ENCODE measurements around the gene CACNG6. TPM values are rescaled to one million over a fixed set of nuclear protein-coding genes. Genes with fewer than 3 reads are reported as not detected.

CACNG6 gene
- total RNA-seq, 1 experiment from 2014 or later: 0.38 TPM

DNA sequence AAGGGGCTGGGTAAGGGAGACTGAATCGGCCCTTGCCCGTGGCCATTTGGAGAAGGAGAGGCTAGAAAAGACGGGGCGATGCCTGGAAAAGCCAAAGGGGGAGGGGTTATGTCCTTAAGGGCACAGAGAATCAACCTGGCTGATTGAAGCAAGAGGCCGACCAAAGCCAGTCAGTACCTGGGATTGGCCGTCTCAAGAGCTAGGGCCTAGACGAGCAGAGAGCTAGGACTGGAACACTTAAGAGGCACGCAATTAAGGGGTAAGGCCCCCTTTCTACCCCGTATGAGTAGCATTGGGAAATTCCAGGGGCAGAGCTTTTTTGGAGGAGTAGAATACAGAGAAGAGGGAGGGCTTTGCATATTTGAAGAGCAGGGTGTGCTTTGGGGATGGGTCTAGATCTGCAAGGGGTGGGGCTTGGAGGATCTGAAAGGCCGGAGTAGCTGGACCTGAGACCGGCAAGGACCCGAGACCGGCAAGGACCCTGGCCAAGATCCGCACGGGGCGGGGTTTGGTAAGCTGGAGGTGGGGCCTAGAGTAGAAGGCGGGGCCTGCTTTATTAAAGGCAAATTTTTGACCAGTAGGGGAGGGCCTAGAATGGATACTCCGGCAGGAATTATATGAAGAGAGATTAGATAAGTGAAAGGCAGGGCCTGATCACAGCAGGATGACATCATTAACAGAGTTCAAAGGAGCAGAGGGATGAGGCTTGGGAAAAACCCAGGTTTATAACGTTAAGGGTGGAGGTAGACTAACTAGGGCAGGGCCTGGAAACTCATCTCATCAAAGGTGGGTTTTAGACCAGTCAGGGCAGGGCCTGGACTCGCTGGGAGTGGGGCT, 10.7 kb upstream of the CACNG6 start:
- H3K27me3 ChIP-seq (ENCODE audit: control insufficient read depth, insufficient read depth, low read length): peaks cover 32% of the 10 kb centered on the region
- no peaks in the 10 kb centered on the region; the same call in 1 of the 2 replicates for H3K36me3 ChIP-seq (replicated peaks; ENCODE audit: control insufficient read depth, insufficient read depth, low read length)
- DNase-seq: peak; percentile 92
- peak overlapping the region; percentile 58 for H3K4me3 ChIP-seq (ENCODE audit: insufficient read depth, low read depth, low read length)

DNA sequence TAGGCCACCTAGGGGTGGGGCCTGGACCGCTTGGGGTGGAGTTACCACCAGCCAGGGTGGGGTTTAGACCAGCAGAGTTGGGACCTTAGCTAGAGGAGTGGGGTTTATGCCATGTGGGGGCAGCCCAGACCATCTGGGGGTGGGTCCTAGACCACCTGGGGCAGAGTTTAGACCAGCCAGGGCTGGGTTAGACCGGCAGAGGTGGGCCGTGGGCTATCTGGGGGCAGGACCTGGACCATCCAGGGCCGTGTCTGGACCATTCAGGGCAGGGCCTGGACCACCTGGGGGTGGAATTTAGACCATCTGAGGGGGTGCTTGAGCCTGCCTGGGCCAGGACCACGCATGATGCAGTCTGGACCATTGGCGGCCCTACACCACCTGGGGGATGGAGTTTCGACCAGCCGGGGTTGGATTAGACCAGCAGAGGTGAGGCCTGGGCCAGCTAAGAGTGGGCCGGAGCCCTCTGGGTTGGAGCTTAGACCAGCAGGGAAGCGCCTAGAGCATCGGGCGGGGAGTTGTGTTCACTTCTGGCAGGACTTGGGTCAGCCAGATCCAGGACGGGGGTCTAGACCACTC, 10.0 kb upstream of the CACNG6 start:
- peak; percentile 81 for DNase-seq
- peak overlapping the region; percentile 24 for H3K4me3 ChIP-seq (ENCODE audit: insufficient read depth, low read depth, low read length)
- H3K27me3 ChIP-seq (ENCODE audit: control insufficient read depth, insufficient read depth, low read length): peaks cover 32% of the 10 kb centered on the region
- H3K36me3 ChIP-seq (replicated peaks; ENCODE audit: control insufficient read depth, insufficient read depth, low read length): no peaks in the 10 kb centered on the region; the same call in 1 of the 2 replicates

DNA sequence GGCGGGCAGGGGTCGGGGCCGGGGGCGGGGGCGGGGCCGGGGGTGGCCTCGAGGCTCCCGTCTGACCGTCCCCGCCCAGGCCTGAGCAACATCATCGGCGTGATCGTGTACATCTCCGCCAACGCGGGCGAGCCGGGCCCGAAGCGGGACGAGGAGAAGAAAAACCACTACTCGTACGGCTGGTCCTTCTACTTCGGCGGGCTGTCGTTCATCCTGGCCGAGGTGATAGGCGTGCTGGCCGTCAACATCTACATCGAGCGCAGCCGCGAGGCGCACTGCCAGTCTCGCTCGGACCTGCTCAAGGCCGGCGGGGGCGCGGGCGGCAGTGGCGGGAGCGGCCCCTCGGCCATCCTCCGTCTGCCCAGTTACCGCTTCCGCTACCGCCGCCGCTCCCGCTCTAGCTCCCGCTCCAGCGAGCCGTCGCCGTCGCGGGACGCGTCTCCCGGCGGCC, 9.4 kb upstream of the CACNG6 start:
- Histone ChIP-seq H3K36me3 (replicated peaks; ENCODE audit: control insufficient read depth, insufficient read depth, low read length) (no peaks in the 10 kb centered on the region; the same call in 1 of the 2 replicates), H3K27me3 (ENCODE audit: control insufficient read depth, insufficient read depth, low read length) (peaks cover 32% of the 10 kb centered on the region), H3K4me3 (ENCODE audit: insufficient read depth, low read depth, low read length) (peak overlapping the region; percentile 53)
- peak; percentile 91 for DNase-seq

DNA sequence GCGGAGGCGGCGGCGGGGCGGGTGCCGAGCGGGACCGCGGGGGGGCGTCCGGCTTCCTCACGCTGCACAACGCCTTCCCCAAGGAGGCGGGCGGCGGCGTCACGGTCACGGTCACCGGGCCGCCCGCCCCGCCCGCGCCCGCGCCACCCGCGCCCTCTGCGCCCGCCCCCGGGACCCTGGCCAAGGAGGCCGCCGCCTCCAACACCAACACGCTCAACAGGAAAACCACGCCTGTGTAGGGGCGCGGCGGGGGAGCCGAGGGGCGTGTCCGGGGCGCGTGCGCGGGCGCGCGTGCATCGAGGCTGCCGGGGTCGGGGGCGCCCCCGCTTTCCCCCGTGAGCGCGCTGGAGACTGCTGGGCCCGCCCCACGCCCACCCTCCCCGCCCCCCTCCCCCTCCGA, 8.8 kb upstream of the CACNG6 start:
- Histone ChIP-seq H3K4me3 (ENCODE audit: insufficient read depth, low read depth, low read length) (peak overlapping the region; percentile 12; the same call in 1 of the 2 replicates), H3K36me3 (replicated peaks; ENCODE audit: control insufficient read depth, insufficient read depth, low read length) (no peaks in the 10 kb centered on the region), H3K27me3 (ENCODE audit: control insufficient read depth, insufficient read depth, low read length) (peaks cover 32% of the 10 kb centered on the region)
- peak; percentile 86 for DNase-seq

DNA sequence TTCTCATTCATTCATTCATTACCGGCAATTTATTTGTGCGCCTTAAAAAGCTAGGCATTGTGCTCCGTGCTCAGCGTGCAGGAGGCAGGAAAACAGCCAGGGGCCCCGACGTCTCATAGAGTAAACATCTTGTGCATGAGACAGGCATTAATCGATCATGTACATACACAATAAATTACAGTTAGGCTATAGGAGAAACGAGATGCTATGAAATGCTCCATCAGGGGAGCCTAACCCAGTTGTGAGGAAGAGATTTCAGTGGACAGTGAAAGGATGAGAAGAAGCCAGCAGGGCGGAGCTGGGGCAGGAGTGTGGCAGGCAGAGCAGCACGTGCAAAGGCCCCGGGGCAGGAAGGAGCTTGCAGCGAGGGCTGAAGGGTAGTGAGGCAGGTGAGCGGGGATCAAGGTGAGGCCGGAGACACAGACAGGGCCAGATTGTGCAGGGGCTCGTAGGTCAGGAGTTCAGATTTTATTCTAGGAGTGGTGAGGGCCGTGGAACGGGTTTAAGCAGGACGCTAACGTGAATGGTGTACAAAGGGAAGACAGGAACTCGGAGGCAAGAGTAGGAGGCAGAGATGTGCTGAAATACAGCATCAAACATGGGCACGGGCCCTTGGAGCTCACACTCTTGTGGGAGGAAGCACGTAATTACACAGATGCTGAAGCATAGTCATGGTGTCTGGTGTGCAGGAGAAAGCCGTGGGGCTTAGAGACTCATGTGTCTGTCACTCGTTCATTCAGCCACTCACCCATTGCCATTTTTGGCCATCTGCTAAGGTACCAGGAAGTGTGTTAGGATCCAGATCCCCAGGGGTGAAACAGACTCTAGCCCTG, 7.8 kb upstream of the CACNG6 start:
- no peaks in the 10 kb centered on the region for H3K36me3 ChIP-seq (replicated peaks; ENCODE audit: control insufficient read depth, insufficient read depth, low read length)
- DNase-seq: peak; percentile 25
- peaks cover 29% of the 10 kb centered on the region for H3K27me3 ChIP-seq (ENCODE audit: control insufficient read depth, insufficient read depth, low read length)
- no peak overlapping the region for H3K4me3 ChIP-seq (ENCODE audit: insufficient read depth, low read depth, low read length)

DNA sequence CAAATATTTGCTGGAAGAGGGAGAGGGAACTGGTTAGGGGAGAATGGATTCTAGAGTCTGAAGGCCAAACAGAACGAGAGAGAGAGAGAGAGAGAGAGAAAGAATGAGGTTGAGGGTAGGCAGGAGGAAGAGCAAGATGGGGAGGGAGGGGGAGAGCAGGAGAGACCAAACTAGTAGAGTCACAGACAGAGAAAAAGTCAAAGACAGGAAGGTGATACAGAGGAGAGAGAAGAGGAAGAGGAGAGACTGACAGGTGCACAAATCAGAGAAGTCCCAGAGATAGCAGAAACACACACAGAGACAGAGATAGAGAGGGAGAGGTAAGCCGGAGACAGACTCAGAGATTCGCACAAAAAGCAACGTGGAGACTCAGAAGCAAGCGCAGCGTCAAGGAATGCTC, 5.6 kb upstream of the CACNG6 start:
- H3K27me3 ChIP-seq (ENCODE audit: control insufficient read depth, insufficient read depth, low read length): peaks cover 20% of the 10 kb centered on the region
- no peak overlapping the region for H3K4me3 ChIP-seq (ENCODE audit: insufficient read depth, low read depth, low read length)
- peak; percentile 4 for DNase-seq
- H3K36me3 ChIP-seq (replicated peaks; ENCODE audit: control insufficient read depth, insufficient read depth, low read length): no peaks in the 10 kb centered on the region

DNA sequence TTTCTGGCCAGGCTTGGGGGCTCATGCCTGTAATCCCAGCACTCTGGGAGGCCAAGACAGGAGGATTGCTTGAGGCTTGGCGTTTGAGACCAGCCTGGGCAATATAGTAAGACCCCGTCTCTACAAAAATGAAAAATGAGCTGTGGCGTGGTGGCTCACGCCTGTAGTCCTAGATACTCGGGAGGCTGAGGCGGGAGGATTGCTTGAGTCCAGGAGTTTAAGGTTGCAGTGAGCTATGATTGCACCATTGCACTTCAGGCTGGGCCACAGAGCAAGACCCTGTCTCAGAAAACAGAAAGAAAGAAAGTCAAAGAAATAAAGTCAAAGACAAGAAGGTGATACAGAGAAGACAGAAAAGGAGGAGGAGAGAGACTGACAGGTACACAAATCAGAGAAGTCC, 2.5 kb upstream of the CACNG6 start:
- Histone ChIP-seq H3K36me3 (replicated peaks; ENCODE audit: control insufficient read depth, insufficient read depth, low read length) (no peaks in the 10 kb centered on the region), H3K4me3 (ENCODE audit: insufficient read depth, low read depth, low read length) (no peak overlapping the region), H3K27me3 (ENCODE audit: control insufficient read depth, insufficient read depth, low read length) (peaks cover 30% of the 10 kb centered on the region)
- DNase-seq: no peak

DNA sequence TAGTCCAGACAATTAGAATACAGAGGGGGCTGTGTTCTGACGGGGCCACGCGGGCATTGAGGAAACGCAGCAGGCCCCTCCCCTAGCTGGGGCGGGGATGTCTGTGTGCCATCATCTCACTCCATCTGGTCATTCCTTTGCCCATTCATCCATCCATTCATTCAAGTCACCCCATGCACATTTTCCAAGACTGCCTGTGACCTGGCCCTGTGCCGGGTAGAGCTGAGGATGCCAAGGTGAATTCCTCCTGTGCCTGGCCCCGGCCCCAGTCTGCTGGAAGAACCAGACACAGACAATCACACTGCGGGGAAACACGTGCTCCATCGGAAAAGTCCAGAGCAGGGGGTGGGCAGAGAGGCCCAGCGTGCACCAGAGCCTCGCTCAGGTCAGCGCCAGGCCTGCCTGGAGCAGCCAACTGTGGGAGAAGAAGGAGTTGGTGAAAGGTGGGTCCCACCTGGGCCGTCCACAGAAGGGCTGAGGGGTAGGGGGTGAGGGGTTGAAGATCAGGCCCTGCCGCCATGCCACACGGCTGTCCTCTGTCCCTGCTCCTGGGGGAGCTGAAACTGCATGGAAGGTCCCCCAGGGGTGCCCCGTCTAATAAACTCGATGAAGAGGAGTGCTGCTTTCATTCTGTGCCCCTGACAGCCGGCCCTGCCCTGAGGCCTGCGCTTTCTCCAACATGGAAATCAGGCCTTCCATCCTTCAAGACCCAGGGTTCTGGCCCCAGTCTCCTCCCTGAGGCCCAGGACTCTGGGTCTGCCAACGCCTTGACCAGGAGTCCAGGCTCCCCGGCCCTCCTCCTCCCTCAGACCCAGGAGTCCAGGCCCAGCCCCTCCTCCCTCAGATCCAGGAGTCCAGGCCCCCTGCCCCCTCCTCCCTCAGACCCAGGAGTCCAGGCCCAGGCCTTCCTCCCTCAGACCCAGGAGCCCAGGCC, 1.6 kb upstream of the CACNG6 start:
- no peak overlapping the region for H3K4me3 ChIP-seq (ENCODE audit: insufficient read depth, low read depth, low read length)
- H3K27me3 ChIP-seq (ENCODE audit: control insufficient read depth, insufficient read depth, low read length): peaks cover 31% of the 10 kb centered on the region
- no peaks in the 10 kb centered on the region for H3K36me3 ChIP-seq (replicated peaks; ENCODE audit: control insufficient read depth, insufficient read depth, low read length)
- DNase-seq: peak; percentile 64

DNA sequence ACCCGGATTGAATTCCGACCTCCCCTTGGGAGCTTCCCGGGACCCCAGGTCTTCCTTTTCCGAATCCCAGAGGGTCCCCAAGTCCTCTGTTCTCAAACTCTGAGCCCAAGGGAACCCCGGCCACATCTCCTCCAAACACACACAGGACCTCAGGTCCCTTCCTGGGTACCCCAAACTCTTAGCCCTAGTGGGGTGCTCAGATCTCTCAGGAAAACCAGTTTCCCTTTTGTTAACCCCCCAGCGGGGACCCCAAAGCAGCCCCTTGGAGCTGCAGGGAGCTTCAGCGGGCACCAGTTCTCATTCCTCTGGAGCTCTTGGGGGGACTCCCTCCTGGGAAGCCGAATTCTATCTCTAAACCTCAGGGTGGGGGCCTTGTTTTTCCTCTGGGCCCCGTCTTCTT, 774 bp downstream of the CACNG6 start:
- H3K27me3 ChIP-seq (ENCODE audit: control insufficient read depth, insufficient read depth, low read length): peaks cover 31% of the 10 kb centered on the region

DNA sequence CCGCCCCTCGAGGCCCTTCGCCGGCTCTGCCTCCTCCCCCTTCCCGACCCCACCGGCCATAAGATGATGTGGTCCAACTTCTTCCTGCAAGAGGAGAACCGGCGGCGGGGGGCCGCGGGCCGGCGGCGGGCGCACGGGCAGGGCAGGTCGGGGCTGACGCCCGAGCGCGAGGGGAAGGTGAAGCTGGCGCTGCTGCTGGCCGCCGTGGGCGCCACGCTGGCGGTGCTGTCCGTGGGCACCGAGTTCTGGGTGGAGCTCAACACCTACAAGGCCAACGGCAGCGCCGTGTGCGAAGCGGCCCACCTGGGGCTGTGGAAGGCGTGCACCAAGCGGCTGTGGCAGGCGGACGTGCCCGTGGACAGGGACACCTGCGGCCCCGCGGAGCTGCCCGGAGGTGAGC, 1.4 kb downstream of the CACNG6 start:
- peak; percentile 52 for DNase-seq
- Histone ChIP-seq H3K4me3 (ENCODE audit: insufficient read depth, low read depth, low read length) (no peak overlapping the region), H3K27me3 (ENCODE audit: control insufficient read depth, insufficient read depth, low read length) (peaks cover 31% of the 10 kb centered on the region), H3K36me3 (replicated peaks; ENCODE audit: control insufficient read depth, insufficient read depth, low read length) (no peaks in the 10 kb centered on the region)

More for the DNA sequence above, 774 bp downstream of the CACNG6 start:
- Histone ChIP-seq H3K36me3 (replicated peaks; ENCODE audit: control insufficient read depth, insufficient read depth, low read length) (no peaks in the 10 kb centered on the region), H3K4me3 (ENCODE audit: insufficient read depth, low read depth, low read length) (peak overlapping the region; percentile 49; the same call in 1 of the 2 replicates)
- DNase-seq: no peak

DNA sequence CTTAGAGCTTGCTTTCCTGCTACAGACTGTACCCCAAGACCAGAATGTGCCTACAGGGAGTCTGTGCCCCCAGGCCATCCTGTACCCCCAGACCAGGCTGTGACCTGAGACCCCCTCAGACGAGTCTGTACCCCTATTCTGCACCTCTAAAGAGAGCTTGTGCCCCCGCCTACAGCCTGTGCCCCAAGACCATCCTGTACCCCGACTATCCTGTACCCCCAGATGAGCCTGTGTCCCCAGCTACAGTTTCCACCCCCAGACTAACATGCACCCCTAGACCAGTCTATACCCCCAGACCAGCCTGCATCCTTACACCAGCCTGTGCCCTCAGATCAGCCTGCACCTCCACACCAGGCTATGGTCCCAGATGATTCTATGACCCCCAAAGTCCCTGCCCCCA, 2.0 kb downstream of the CACNG6 start:
- no peak overlapping the region for H3K4me3 ChIP-seq (ENCODE audit: insufficient read depth, low read depth, low read length)
- no peaks in the 10 kb centered on the region for H3K36me3 ChIP-seq (replicated peaks; ENCODE audit: control insufficient read depth, insufficient read depth, low read length)
- no peak for DNase-seq
- H3K27me3 ChIP-seq (ENCODE audit: control insufficient read depth, insufficient read depth, low read length): peaks cover 31% of the 10 kb centered on the region

DNA sequence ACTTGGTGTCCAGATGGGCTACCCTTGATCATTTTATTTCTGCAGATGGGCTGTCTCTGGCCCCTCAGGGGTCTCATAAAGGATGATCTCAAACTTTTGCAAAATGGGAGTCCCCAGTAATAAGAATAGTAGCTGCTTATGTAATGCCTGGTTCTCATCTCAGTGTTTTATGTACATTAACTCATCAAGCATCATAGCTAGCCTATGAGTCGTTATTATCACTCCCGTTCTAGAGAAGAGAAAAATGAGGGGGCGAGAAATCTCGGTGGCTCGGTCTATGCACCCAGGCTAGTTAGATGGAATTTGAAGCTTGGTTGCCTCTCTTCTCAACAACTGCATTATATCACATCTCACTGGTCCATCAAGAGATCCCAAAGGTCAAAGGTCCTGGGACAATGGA, 3.4 kb downstream of the CACNG6 start:
- Histone ChIP-seq H3K4me3 (ENCODE audit: insufficient read depth, low read depth, low read length) (no peak overlapping the region), H3K36me3 (replicated peaks; ENCODE audit: control insufficient read depth, insufficient read depth, low read length) (no peaks in the 10 kb centered on the region), H3K27me3 (ENCODE audit: control insufficient read depth, insufficient read depth, low read length) (peaks cover 38% of the 10 kb centered on the region)
- DNase-seq: no peak

DNA sequence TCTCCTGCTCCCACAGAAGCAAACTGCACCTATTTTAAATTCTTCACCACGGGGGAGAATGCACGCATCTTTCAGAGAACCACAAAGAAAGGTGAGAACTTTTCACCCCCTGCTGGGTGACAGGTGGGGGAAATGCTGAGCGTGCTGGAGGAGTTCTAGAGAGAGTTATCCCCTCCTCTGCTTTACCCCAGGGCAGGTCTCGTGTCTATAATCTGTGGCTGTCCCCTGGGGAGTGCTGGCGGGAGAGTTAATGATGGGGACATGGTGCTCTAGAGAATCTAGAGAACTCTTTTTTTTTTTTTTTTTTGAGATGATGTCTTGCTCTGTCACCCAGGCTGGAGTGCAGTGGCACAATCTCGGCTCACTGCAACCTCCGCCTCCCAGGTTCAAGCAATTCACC, 6.8 kb downstream of the CACNG6 start:
- no peak for DNase-seq
- peaks cover 22% of the 10 kb centered on the region for H3K27me3 ChIP-seq (ENCODE audit: control insufficient read depth, insufficient read depth, low read length)

DNA sequence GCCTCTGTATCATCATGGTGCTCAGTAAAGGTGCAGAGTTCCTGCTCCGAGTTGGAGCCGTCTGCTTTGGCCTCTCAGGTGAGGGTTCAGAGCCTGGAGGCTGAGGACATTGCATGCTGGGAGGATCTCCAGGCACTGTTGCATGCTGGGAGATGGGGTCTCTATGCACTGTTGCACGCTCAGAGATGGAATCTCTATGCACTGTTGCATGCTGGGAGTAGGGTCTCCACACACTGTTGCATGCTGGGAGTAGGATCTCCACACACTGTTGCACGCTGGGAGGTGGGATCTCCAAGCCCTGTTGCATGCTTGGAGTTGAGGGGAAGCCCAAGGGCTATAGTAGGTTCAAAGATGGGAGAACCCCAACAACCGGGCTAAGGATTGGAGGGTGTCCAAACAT, 8.3 kb downstream of the CACNG6 start:
- no peak for DNase-seq
- Histone ChIP-seq H3K4me3 (ENCODE audit: insufficient read depth, low read depth, low read length) (no peak overlapping the region), H3K27me3 (ENCODE audit: control insufficient read depth, insufficient read depth, low read length) (peaks cover 9% of the 10 kb centered on the region)

More for the DNA sequence above, 6.8 kb downstream of the CACNG6 start:
- no peaks in the 10 kb centered on the region for H3K36me3 ChIP-seq (replicated peaks; ENCODE audit: control insufficient read depth, insufficient read depth, low read length)
- no peak overlapping the region for H3K4me3 ChIP-seq (ENCODE audit: insufficient read depth, low read depth, low read length)

More for the DNA sequence above, 8.3 kb downstream of the CACNG6 start:
- H3K36me3 ChIP-seq (replicated peaks; ENCODE audit: control insufficient read depth, insufficient read depth, low read length): no peaks in the 10 kb centered on the region

Data from H7 (cell line).